ENCODE data around the gene SHE.

Gene SHE

GRCh38 chr1:154502066-154502743, at the start of gene SHE, which contains the start of gene TDRD10:
Gene SHE, minus strand, starts transcription at chr1:154502412. Its CDS starts 386 bp downstream, at chr1:154502026.
Gene TDRD10, plus strand, starts transcription at chr1:154502219. Its CDS starts 4,685 bp downstream, at chr1:154506904.
- H3K4me3 ChIP-seq (ENCODE audit: low read depth, low read length) = peak within 1 kb of the TSS; percentile 43
- no peak for TF ChIP-seq CTCF (IDR thresholded peaks at IDR 0.05; ENCODE audit: borderline replicate concordance, insufficient read depth, low read depth, low read length)

- no peak for TF ChIP-seq CTCF (IDR thresholded peaks at IDR 0.05; ENCODE audit: borderline replicate concordance, insufficient read depth, low read depth, low read length)
- no peak overlapping the region for H3K4me3 ChIP-seq (ENCODE audit: low read depth, low read length)
Measured at GRCh38 chr1:154551474-154551873, 49.3 kb upstream of the SHE start.

- no peak for TF ChIP-seq CTCF (IDR thresholded peaks at IDR 0.05; ENCODE audit: borderline replicate concordance, insufficient read depth, low read depth, low read length)
- H3K4me3 ChIP-seq (ENCODE audit: low read depth, low read length) = no peak overlapping the region
Measured at GRCh38 chr1:154550657-154551056, 48.4 kb upstream of the SHE start.

GRCh38 chr1:154550070-154550469, 47.9 kb upstream of the SHE start:
- TF ChIP-seq CTCF (IDR thresholded peaks at IDR 0.05; ENCODE audit: borderline replicate concordance, insufficient read depth, low read depth, low read length) = no peak
- no peak overlapping the region for H3K4me3 ChIP-seq (ENCODE audit: low read depth, low read length)

GRCh38 chr1:154549202-154549770, 47.1 kb upstream of the SHE start:
- no peak for TF ChIP-seq CTCF (IDR thresholded peaks at IDR 0.05; ENCODE audit: borderline replicate concordance, insufficient read depth, low read depth, low read length)
- no peak overlapping the region for H3K4me3 ChIP-seq (ENCODE audit: low read depth, low read length)

- no peak for TF ChIP-seq CTCF (IDR thresholded peaks at IDR 0.05; ENCODE audit: borderline replicate concordance, insufficient read depth, low read depth, low read length)
- H3K4me3 ChIP-seq (ENCODE audit: low read depth, low read length) = no peak overlapping the region
Measured at GRCh38 chr1:154548028-154548427, 45.8 kb upstream of the SHE start.

Data from GM12875 (cell line).